Fibroblast of the aortic adventitia (primary cell): ENCODE measurements around the gene AZIN2. TPM values are rescaled to one million over a fixed set of nuclear protein-coding genes. Genes with fewer than 3 reads are reported as not detected.
"Not testable (repeated sequence)": the region's sequence is repeated elsewhere in the genome, so short reads cannot be mapped to it uniquely, and the experiment has no call there.

ENCODE experiments used
- DNase-seq: peaks from one replicate; pipeline ENCODE4 v3.0.0-alpha.2; 2010; ENCODE audit warnings: low read depth
- H3K4me3 ChIP-seq: 2 replicates; pipeline ENCODE4 v1.5.1; 2011; ENCODE audit warnings: low read depth, mild to moderate bottlenecking, control low read depth, low read length, moderate library complexity
- CTCF ChIP-seq: IDR thresholded peaks from 2 replicates; pipeline ENCODE4 v1.5.1; 2011; ENCODE audit warnings: mild to moderate bottlenecking, low read length, control low read depth, inconsistent platforms; ENCODE audit not compliant: insufficient read depth
- total RNA-seq: library from RNA; depleted of rRNA; stranded (reverse); fragments of >200 nt; gene quantifications from 2 replicates; pipeline ENCODE4 v1.2.3, GENCODE V29; 2012; ENCODE audit warnings: low replicate concordance

The AZIN2 gene
- total RNA-seq, 1 donor: 3.9 TPM

- DNase-seq: no peak
- TF ChIP-seq CTCF: no peak
- no peak overlapping the region for H3K4me3 ChIP-seq
These were observed 23.9 kb upstream of the AZIN2 start for GRCh38 chr1:33057095-33057494.

DNA sequence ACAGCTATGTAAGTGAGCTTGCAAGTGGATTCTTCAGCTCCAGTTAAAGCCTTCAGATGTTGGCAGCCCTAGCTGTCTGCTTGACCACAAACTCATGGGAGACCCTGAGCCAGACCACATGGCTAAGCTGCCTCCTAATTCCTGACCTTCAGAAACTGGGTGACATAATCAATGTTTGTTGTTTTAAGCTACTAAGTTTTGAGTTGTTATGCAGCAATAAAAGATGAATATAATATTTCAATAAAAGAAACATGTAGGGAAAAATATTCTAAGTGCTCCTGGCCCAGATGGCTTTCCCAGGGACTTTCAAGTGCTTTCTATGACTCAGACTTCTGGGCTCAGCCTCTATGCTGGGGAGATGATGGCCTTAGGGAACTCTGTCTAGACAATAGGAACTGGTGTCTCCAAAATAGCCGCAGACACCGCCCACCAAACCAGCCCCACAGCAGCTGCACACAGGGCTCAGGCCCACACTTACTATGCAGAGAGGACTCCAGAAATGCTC is 20.3 kb upstream of the AZIN2 start:
- DNase-seq: peak; percentile 96
- no peak for TF ChIP-seq CTCF
- no peak overlapping the region for H3K4me3 ChIP-seq

DNA sequence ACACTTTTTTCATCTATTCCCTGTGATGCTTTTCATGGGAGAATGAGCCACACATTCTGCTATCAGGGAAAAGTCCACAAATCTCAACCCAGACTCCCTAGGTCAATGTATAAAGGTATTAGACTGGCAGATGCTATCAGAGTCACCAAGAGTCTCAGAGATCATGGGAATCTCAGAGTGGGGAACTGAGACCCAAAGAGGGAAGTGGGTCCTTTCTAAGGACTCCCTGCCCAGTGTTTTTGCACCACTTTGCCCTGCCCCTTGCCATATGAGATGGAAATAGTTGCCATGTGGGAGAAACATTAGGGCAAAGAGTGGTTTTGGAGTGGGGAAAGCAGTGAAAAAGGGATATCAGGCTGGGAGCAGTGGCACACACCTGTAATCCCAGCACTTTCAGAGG is 19.1 kb upstream of the AZIN2 start:
- no peak overlapping the region for H3K4me3 ChIP-seq
- TF ChIP-seq CTCF: no peak
- DNase-seq: no peak

DNA sequence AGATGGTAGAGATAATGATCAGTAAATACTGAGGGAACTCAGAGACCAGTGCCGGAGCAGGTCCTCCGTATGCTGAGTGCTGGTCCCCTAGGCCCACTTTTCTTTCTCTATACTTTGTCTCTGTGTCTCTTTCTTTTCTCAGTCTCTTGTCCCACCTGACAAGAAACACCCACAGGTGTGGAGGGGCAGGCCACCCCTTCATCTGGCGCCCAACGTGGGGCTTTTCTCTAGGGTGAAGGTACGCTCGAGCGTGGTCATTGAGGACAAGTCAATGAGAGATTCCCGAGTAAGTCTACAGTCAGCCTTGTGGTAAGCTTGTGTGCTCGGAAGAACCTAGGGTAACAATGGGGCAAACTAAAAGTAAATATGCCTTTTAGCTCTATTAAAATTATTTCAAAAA is 16.7 kb upstream of the AZIN2 start:
- H3K4me3 ChIP-seq, DNase-seq: not testable (repeated sequence)

DNA sequence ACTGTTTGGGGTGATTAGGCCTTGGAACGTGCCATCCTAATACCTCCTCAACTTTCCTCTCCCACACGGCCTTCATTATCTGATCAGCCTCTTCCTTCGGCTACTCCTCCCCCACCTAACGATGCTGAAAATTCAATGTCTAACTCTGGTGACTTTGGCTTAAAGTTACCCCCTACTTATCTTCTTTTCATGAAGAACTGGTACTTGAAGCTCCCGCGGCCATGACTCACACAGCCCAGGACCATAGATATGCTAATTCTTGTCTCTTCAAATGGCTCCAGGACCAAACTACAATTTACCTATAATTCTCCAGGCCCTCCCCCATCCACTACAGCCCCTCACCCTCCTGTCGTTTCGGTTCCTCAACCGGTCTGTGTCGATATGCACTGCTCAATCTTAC is 15.7 kb upstream of the AZIN2 start:
- H3K4me3 ChIP-seq: no peak overlapping the region
- DNase-seq: no peak
- no peak for TF ChIP-seq CTCF

GRCh38 chr1:33066477-33066876 is 14.5 kb upstream of the AZIN2 start:
- not testable (repeated sequence) for DNase-seq, H3K4me3 ChIP-seq

DNA sequence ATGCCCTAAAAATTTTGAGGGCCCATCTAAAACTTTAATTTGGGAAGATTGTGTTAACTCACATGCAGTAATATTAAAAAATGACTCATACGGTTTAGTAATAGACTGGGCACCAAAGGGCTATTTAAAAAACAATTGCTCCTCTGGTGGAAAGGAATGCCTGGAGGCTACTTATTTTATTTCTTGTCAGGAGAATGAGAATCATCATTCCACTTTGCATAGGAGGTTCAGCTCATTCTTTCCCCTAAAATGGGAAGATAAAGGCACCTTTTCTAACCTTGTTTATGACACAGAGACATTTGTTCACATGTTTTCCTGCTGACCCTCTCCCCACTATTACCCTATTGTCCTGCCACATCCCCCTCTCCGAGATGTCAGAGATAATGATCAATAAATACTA is 12.8 kb upstream of the AZIN2 start:
- not testable (repeated sequence) for DNase-seq, H3K4me3 ChIP-seq

DNA sequence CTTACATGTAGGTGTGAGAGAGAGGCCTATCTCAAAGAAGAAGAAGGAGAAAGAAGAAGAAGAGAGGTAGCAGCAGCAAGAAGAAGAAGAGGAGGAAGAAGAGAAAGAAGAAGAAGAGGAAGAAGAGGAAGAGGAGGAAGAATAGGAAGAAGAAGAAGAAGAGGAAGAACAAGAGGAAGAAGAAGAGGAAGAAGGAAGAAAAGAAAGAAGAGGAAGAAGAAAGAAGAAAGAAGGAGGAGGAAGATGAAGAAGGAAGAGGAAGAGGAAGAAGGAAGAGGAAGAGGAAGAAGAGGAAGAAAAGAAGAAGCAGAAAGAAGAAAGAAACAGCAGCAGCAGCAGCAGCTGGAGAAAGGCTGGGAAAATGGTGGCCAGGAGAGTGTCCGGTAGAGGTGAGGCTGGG is 10.3 kb upstream of the AZIN2 start:
- no peak for TF ChIP-seq CTCF
- no peak for DNase-seq
- H3K4me3 ChIP-seq: no peak overlapping the region

GRCh38 chr1:33072707-33073106 is 8.2 kb upstream of the AZIN2 start:
- DNase-seq: peak; percentile 77
- no peak overlapping the region for H3K4me3 ChIP-seq
- no peak for TF ChIP-seq CTCF
